Kidney (tissue), 14 donors: ENCODE data around the gene LARGE1. TPM values are rescaled to one million over a fixed set of nuclear protein-coding genes. Genes with fewer than 3 reads are reported as not detected.
A peak's percentile ranks its signal among the peaks of the same experiment; 100 is the strongest.

ENCODE experiments used
- DNase-seq, 5 donors: peaks; one replicate each; pipeline ENCODE4 v3.0.0-alpha.2; 2013 to 2020
- FAIRE-seq: peaks from 2 replicates; lab custom pipeline; 2012; peaks lifted over from hg19 to GRCh38; lab: Jason Lieb, UNC
- H3K27ac ChIP-seq, 2 donors: one replicate each; pipeline ENCODE4 v1.7.0; 2013; ENCODE audit warnings: low read depth in 2 of 2, low read length in 2 of 2, inconsistent platforms in 1 of 2
- H3K27me3 ChIP-seq: one replicate; pipeline ENCODE4 v1.7.1; 2013; ENCODE audit warnings: low read length, inconsistent platforms; ENCODE audit not compliant: control insufficient read depth, insufficient read depth
- H3K36me3 ChIP-seq, 3 donors: one replicate each; pipeline versions ENCODE4 v1.7.0 to v1.7.1; 2013; ENCODE audit warnings: low read length in 3 of 3, control low read depth in 1 of 3, inconsistent platforms in 1 of 3; ENCODE audit not compliant: insufficient read depth in 3 of 3, control insufficient read depth in 2 of 3
- H3K4me1 ChIP-seq, 3 donors: one replicate each; pipeline versions ENCODE4 v1.7.0 to v1.7.1; 2013; ENCODE audit warnings: low read length in 3 of 3, inconsistent platforms in 1 of 3, low read depth in 1 of 3; ENCODE audit not compliant: control insufficient read depth in 2 of 3, insufficient read depth in 2 of 3
- H3K4me3 ChIP-seq, 3 donors: one replicate each; pipeline versions ENCODE4 v1.7.0 to v1.8.1; 2013; ENCODE audit warnings: low read length in 3 of 3, control low read depth in 1 of 3, inconsistent platforms in 1 of 3
- H3K9ac ChIP-seq, 3 donors: one replicate each; pipeline versions ENCODE4 v1.7.0 to v1.7.1; 2013; ENCODE audit warnings: low read length in 3 of 3, control low read depth in 1 of 3, inconsistent platforms in 1 of 3
- H3K9me3 ChIP-seq, 3 donors: one replicate each; pipeline versions ENCODE4 v1.7.0 to v1.7.1; 2013; ENCODE audit warnings: low read length in 3 of 3, control low read depth in 1 of 3, inconsistent platforms in 1 of 3; ENCODE audit not compliant: control insufficient read depth in 2 of 3, insufficient read depth in 1 of 3
- CTCF ChIP-seq: IDR thresholded peaks from 3 replicates; pipeline ENCODE4 v1.5.1; 2012; ENCODE audit warnings: mild to moderate bottlenecking, moderate library complexity, borderline replicate concordance; ENCODE audit not compliant: insufficient read depth; ENCODE audit errors: extremely low read depth
- intact Hi-C: fragments of 100-400 bp; cut with DNase I; formaldehyde crosslinking; loops from one replicate; pipeline ENCODE4 v1.11.1; 2022
- polyA plus RNA-seq: library from polyadenylated mRNA; stranded (reverse); fragments of 350-450 nt; fragmentation: Illumina TruSeq; extraction: RNeasy Lipid Tissue Mini Kit (QIAGEN cat#74804); gene quantifications from one replicate; pipeline ENCODE4 v1.2.3, GENCODE V29; 2014; ENCODE audit warnings: low read depth, low replicate concordance; ENCODE audit not compliant: insufficient read depth
- total RNA-seq: library from RNA; stranded (reverse); fragmentation: NEBNext Ultra II Directional; extraction: Animal tissue kit (Norgen Biotek cat#: 25700); gene quantifications from one replicate; pipeline ENCODE4 v1.2.1, GENCODE V29; 2021
- donor health status: control.
- donor health status: control.
- donor health status: control.
- donor health status: control.
- donor health status: control.
- donor health status: DM: yes; HTN: yes; CAD: no.
- donor health status: Normal renal cell carcinoma (clear cell type).

Gene LARGE1
- total and polyA plus RNA-seq, 2 donors from 2014 or later, result 5.0 to 22.9 TPM

DNA sequence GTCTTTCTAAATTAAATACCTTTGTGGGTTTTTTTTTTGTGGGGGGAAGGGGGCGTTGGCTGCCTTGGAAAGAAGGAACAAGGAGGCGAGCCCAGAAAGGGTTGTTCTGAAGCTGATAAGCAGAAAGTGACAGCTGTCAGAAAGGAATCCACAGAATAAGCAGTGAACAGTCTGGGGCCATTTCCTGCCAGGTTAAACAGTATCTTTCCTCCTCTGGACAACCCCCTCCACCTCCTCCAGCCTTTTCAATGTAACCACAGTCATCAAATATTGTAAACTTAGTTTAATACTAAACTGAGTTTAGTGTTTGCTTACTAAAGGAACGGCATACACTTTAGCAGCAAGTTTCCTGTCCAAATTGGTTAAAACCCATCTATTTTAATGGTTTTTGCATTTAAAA is 590.9 kb downstream of the LARGE1 start:
- H3K27ac ChIP-seq, result no peak overlapping the region
- no peak for FAIRE-seq
- no peak for TF ChIP-seq CTCF
- no peaks in the 10 kb centered on the region for H3K27me3 ChIP-seq
- peak in 1 of 5 donors; percentile 22 for DNase-seq
- no peaks in the 10 kb centered on the region for H3K9me3 ChIP-seq
- intact Hi-C loops, result no loop called here
- no peak overlapping the region for H3K9ac ChIP-seq
- no peaks in the 10 kb centered on the region for H3K36me3 ChIP-seq
- H3K4me3 ChIP-seq, result no peak overlapping the region
- H3K4me1 ChIP-seq, result peaks cover 0 to under 1% (median under 1%) of the 10 kb centered on the region in 3 donors

DNA sequence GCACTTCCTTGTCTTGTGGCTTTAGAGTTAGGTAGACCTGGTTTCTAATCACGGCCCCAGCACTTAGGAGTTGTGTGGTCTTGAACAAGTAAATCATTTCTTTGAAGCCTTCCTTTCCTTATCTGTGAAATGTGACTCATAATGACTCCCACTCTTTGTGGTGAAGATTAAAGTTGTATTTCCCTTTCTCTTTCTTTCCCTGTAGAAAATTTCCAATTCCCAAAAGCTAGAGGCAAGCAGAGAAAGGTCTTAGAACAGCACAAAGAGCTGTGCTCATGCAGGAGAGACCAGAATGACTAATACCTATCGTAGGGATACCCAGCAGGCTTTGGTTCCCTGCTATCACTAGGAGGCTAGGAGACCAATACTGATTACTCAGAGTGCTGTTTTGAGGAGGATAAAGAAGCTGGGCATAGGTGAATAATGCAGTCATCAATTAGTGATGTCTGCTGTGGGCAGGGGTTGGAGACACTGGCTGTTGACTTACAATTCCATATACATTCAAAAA is 591.4 kb downstream of the LARGE1 start:
- no peak for FAIRE-seq
- H3K9ac ChIP-seq, result no peak overlapping the region
- DNase-seq, result no peak
- H3K27me3 ChIP-seq, result no peaks in the 10 kb centered on the region
- no peaks in the 10 kb centered on the region for H3K9me3 ChIP-seq
- intact Hi-C loops, result no loop called here
- H3K4me3 ChIP-seq, result no peak overlapping the region
- TF ChIP-seq CTCF, result no peak
- no peak overlapping the region for H3K27ac ChIP-seq
- H3K4me1 ChIP-seq, result no peaks in the 10 kb centered on the region
- no peaks in the 10 kb centered on the region for H3K36me3 ChIP-seq

- Histone ChIP-seq H3K27me3 (no peaks in the 10 kb centered on the region), H3K4me3 (no peak overlapping the region), H3K27ac (no peak overlapping the region), H3K9me3 (no peaks in the 10 kb centered on the region), H3K9ac (no peak overlapping the region), H3K36me3 (no peaks in the 10 kb centered on the region), H3K4me1 (no peaks in the 10 kb centered on the region)
- FAIRE-seq (no peak), DNase-seq (no peak)
- no peak for TF ChIP-seq CTCF
- intact Hi-C loops, result no loop called here
Measured at GRCh38 chr22:33327348-33327860, 592.9 kb downstream of the LARGE1 start.
